WTC11 (cell line): ENCODE data around the gene STOX2. TPM values are rescaled to one million over a fixed set of nuclear protein-coding genes. Genes with fewer than 3 reads are reported as not detected.

ENCODE experiments used
- ATAC-seq: fragments of 200-7000 bp; cut with Tn5 transposase; 2 replicates; pipeline ENCODE4 v1.10.0; 2021; ENCODE audit warnings: mild to moderate bottlenecking, moderate library complexity
- CTCF ChIA-PET: fragments of 300-600 bp; sonication (Branson Sonifier 250); formaldehyde crosslinking; loops from one replicate; lab custom pipeline; 2021; ENCODE audit warnings: antibody characterized with exemption; lab: Charles Lee
- POLR2A ChIA-PET: fragments of 350-600 bp; sonication (Branson Sonifier 250); formaldehyde crosslinking; loops from one replicate; lab custom pipeline; 2021; ENCODE audit warnings: antibody characterized with exemption; lab: Charles Lee
- DNase-seq: peaks from one replicate; pipeline ENCODE4 v3.0.0; 2021; ENCODE audit warnings: low spot score
- H3K27ac Mint-ChIP-seq: 2 replicates; pipeline ENCODE4 v1.8.0; 2021; ENCODE audit warnings: mixed read lengths
- H3K27me3 Mint-ChIP-seq: 2 replicates; pipeline ENCODE4 v1.8.0; 2021; ENCODE audit warnings: low read depth, mild to moderate bottlenecking, moderate library complexity, mixed read lengths
- H3K36me3 Mint-ChIP-seq: 2 replicates; pipeline ENCODE4 v1.8.0; 2021; ENCODE audit warnings: mixed read lengths
- H3K4me1 Mint-ChIP-seq: 2 replicates; pipeline ENCODE4 v1.8.0; 2022; ENCODE audit warnings: mixed read lengths
- H3K4me3 Mint-ChIP-seq: 2 replicates; pipeline ENCODE4 v1.8.0; 2021; ENCODE audit warnings: mild to moderate bottlenecking, moderate library complexity, mixed read lengths
- H3K9me3 Mint-ChIP-seq: 2 replicates; pipeline ENCODE4 v1.8.0; 2021; ENCODE audit warnings: mixed read lengths
- ATF1 ChIP-seq: sonication (generic); formaldehyde crosslinking; IDR thresholded peaks from 2 replicates; pipeline ENCODE4 v1.8.1; 2023; ENCODE audit warnings: mild to moderate bottlenecking, moderate library complexity, missing genetic modification reagents
- CBFB ChIP-seq: sonication (generic); formaldehyde crosslinking; IDR thresholded peaks from 2 replicates; pipeline ENCODE4 v1.8.1; 2022; ENCODE audit warnings: mild to moderate bottlenecking, low read depth, missing genetic modification reagents
- ESRRA ChIP-seq: sonication (generic); formaldehyde crosslinking; IDR thresholded peaks from 2 replicates; pipeline ENCODE4 v1.8.1; 2022; ENCODE audit warnings: mild to moderate bottlenecking, missing genetic modification reagents, borderline replicate concordance
- GRHL2 ChIP-seq: fragments of 250-450 bp; sonication (Bioruptor Pico); IDR thresholded peaks from 2 replicates; pipeline ENCODE4 v1.8.0; 2022; ENCODE audit warnings: mild to moderate bottlenecking, moderate library complexity; ENCODE audit not compliant: insufficient replicate concordance, severe bottlenecking
- IRF2 ChIP-seq: sonication (generic); formaldehyde crosslinking; IDR thresholded peaks from 2 replicates; pipeline ENCODE4 v1.8.0; 2022; ENCODE audit warnings: low read depth, missing genetic modification reagents, borderline replicate concordance
- JUN ChIP-seq: sonication (generic); formaldehyde crosslinking; IDR thresholded peaks from 2 replicates; pipeline ENCODE4 v1.8.0; 2023; ENCODE audit warnings: mild to moderate bottlenecking, missing genetic modification reagents
- SMAD4 ChIP-seq: sonication (generic); formaldehyde crosslinking; IDR thresholded peaks from 2 replicates; pipeline ENCODE4 v1.8.0; 2022; ENCODE audit warnings: mild to moderate bottlenecking, missing genetic modification reagents
- TCF7 ChIP-seq: sonication (generic); formaldehyde crosslinking; IDR thresholded peaks from 2 replicates; pipeline ENCODE4 v1.8.0; 2022; ENCODE audit warnings: mild to moderate bottlenecking, low read depth, missing genetic modification reagents, moderate library complexity
- TP53 ChIP-seq: sonication (generic); formaldehyde crosslinking; IDR thresholded peaks from 2 replicates; pipeline ENCODE4 v1.8.1; 2023; ENCODE audit warnings: mild to moderate bottlenecking, missing genetic modification reagents
- USF2 ChIP-seq: sonication (generic); formaldehyde crosslinking; IDR thresholded peaks from 2 replicates; pipeline ENCODE4 v1.8.1; 2023; ENCODE audit warnings: mild to moderate bottlenecking, missing genetic modification reagents, moderate library complexity
- ZNF423 ChIP-seq: fragments of 250-450 bp; sonication (Bioruptor Pico); IDR thresholded peaks from 2 replicates; pipeline ENCODE4 v2.1.2; 2022; ENCODE audit warnings: mild to moderate bottlenecking, moderate library complexity
- total RNA-seq: library from RNA; stranded (reverse); gene quantifications from 3 replicates; pipeline ENCODE4 v1.2.3, GENCODE V29; 2021
- TF ChIP-seq, protein P1 (sequence below): sonication (generic); formaldehyde crosslinking; IDR thresholded peaks from 2 replicates; pipeline ENCODE4 v1.8.0; 2022; ENCODE audit warnings: mild to moderate bottlenecking, missing genetic modification reagents
- TF ChIP-seq, protein P2 (sequence below): sonication (generic); formaldehyde crosslinking; conservative IDR thresholded peaks from 2 replicates; pipeline ENCODE4 v1.8.1; 2023; ENCODE audit warnings: mild to moderate bottlenecking, low read depth, missing genetic modification reagents, moderate library complexity
- TF ChIP-seq, protein P3 (sequence below): sonication (generic); formaldehyde crosslinking; IDR thresholded peaks from 2 replicates; pipeline ENCODE4 v1.8.0; 2023; ENCODE audit warnings: missing genetic modification reagents, mild to moderate bottlenecking, borderline replicate concordance
- TF ChIP-seq, protein P4 (sequence below): sonication (generic); formaldehyde crosslinking; IDR thresholded peaks from 2 replicates; pipeline ENCODE4 v1.8.1; 2023; ENCODE audit warnings: mild to moderate bottlenecking, missing genetic modification reagents
- TF ChIP-seq, protein P5 (sequence below): fragments of 250-450 bp; sonication (Bioruptor Pico); IDR thresholded peaks from 2 replicates; pipeline ENCODE4 v1.9.0; 2021; ENCODE audit warnings: moderate library complexity, mild to moderate bottlenecking, inconsistent platforms, borderline replicate concordance

Gene STOX2
- total RNA-seq, 1 experiment from 2014 or later, result 31.6 TPM

DNA sequence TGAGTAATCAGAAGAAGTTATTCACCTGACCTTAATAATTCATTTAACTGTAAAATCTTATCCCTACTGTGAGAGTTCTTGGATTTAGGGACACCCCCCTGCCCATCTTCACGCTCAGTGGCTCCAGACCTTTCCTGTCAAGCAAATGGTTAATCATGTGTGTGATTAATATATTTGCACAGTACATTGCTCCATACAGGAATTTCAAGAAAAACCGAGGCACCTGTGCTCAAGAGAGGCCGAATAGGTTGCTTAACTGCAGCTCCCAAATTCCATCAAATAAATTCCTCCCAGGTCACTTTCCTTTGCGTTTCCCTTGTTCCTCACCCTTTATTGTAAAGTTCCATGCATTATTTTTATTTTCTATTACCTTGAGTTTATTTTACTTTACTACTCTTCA is 119.5 kb downstream of the STOX2 start:
- Mint-ChIP-seq H3K27me3 (no peaks in the 10 kb centered on the region), H3K4me3 (no peak overlapping the region), H3K36me3 (no peaks in the 10 kb centered on the region), H3K27ac (no peak overlapping the region), H3K9me3 (no peaks in the 10 kb centered on the region), H3K4me1 (peaks cover 12% of the 10 kb centered on the region)
- DNase-seq (no peak), ATAC-seq (no peak)
- TF ChIP-seq, protein P1, sequence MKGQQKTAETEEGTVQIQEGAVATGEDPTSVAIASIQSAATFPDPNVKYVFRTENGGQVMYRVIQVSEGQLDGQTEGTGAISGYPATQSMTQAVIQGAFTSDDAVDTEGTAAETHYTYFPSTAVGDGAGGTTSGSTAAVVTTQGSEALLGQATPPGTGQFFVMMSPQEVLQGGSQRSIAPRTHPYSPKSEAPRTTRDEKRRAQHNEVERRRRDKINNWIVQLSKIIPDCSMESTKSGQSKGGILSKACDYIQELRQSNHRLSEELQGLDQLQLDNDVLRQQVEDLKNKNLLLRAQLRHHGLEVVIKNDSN (CRISPR knock-in tag), result no peak
- TF ChIP-seq ESRRA (CRISPR knock-in tag) (no peak), GRHL2 (CRISPR knock-in tag) (no peak), ZNF423 (CRISPR knock-in tag) (no peak), SMAD4 (no peak), USF2 (CRISPR knock-in tag) (no peak), ATF1 (CRISPR knock-in tag) (no peak), JUN (CRISPR knock-in tag) (no peak), TP53 (CRISPR knock-in tag) (no peak), TCF7 (CRISPR knock-in tag) (no peak), IRF2 (no peak), CBFB (no peak)
- TF ChIP-seq, protein P2, sequence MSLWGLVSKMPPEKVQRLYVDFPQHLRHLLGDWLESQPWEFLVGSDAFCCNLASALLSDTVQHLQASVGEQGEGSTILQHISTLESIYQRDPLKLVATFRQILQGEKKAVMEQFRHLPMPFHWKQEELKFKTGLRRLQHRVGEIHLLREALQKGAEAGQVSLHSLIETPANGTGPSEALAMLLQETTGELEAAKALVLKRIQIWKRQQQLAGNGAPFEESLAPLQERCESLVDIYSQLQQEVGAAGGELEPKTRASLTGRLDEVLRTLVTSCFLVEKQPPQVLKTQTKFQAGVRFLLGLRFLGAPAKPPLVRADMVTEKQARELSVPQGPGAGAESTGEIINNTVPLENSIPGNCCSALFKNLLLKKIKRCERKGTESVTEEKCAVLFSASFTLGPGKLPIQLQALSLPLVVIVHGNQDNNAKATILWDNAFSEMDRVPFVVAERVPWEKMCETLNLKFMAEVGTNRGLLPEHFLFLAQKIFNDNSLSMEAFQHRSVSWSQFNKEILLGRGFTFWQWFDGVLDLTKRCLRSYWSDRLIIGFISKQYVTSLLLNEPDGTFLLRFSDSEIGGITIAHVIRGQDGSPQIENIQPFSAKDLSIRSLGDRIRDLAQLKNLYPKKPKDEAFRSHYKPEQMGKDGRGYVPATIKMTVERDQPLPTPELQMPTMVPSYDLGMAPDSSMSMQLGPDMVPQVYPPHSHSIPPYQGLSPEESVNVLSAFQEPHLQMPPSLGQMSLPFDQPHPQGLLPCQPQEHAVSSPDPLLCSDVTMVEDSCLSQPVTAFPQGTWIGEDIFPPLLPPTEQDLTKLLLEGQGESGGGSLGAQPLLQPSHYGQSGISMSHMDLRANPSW (CRISPR knock-in tag), result no peak
- TF ChIP-seq, protein P3, sequence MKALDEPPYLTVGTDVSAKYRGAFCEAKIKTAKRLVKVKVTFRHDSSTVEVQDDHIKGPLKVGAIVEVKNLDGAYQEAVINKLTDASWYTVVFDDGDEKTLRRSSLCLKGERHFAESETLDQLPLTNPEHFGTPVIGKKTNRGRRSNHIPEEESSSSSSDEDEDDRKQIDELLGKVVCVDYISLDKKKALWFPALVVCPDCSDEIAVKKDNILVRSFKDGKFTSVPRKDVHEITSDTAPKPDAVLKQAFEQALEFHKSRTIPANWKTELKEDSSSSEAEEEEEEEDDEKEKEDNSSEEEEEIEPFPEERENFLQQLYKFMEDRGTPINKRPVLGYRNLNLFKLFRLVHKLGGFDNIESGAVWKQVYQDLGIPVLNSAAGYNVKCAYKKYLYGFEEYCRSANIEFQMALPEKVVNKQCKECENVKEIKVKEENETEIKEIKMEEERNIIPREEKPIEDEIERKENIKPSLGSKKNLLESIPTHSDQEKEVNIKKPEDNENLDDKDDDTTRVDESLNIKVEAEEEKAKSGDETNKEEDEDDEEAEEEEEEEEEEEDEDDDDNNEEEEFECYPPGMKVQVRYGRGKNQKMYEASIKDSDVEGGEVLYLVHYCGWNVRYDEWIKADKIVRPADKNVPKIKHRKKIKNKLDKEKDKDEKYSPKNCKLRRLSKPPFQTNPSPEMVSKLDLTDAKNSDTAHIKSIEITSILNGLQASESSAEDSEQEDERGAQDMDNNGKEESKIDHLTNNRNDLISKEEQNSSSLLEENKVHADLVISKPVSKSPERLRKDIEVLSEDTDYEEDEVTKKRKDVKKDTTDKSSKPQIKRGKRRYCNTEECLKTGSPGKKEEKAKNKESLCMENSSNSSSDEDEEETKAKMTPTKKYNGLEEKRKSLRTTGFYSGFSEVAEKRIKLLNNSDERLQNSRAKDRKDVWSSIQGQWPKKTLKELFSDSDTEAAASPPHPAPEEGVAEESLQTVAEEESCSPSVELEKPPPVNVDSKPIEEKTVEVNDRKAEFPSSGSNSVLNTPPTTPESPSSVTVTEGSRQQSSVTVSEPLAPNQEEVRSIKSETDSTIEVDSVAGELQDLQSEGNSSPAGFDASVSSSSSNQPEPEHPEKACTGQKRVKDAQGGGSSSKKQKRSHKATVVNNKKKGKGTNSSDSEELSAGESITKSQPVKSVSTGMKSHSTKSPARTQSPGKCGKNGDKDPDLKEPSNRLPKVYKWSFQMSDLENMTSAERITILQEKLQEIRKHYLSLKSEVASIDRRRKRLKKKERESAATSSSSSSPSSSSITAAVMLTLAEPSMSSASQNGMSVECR, result no peak
- TF ChIP-seq, protein P4, sequence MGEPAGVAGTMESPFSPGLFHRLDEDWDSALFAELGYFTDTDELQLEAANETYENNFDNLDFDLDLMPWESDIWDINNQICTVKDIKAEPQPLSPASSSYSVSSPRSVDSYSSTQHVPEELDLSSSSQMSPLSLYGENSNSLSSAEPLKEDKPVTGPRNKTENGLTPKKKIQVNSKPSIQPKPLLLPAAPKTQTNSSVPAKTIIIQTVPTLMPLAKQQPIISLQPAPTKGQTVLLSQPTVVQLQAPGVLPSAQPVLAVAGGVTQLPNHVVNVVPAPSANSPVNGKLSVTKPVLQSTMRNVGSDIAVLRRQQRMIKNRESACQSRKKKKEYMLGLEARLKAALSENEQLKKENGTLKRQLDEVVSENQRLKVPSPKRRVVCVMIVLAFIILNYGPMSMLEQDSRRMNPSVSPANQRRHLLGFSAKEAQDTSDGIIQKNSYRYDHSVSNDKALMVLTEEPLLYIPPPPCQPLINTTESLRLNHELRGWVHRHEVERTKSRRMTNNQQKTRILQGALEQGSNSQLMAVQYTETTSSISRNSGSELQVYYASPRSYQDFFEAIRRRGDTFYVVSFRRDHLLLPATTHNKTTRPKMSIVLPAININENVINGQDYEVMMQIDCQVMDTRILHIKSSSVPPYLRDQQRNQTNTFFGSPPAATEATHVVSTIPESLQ (CRISPR knock-in tag), result no peak
- TF ChIP-seq, protein P5, sequence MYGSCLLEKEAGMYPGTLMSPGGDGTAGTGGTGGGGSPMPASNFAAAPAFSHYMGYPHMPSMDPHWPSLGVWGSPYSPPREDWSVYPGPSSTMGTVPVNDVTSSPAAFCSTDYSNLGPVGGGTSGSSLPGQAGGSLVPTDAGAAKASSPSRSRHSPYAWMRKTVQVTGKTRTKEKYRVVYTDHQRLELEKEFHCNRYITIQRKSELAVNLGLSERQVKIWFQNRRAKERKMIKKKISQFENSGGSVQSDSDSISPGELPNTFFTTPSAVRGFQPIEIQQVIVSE (CRISPR knock-in tag), result no peak
- ChIA-PET CTCF (no interaction called here), POLR2A (no interaction called here)
